PC-9 (cell line): ENCODE measurements around the gene DNAJB13. TPM values are rescaled to one million over a fixed set of nuclear protein-coding genes. Genes with fewer than 3 reads are reported as not detected.

ENCODE experiments used
- total RNA-seq: library from RNA; stranded (reverse); gene quantifications from 2 replicates; pipeline ENCODE4 v1.2.3, GENCODE V29; 2021

The DNAJB13 gene
- total RNA-seq, 1 experiment from 2014 or later: 0.79 TPM

Other genes starting within 250 kb of the DNAJB13 start
- gene RAB6A, start 190.0 kb upstream of the DNAJB13 start, total RNA-seq: 134 and 142 TPM in 2 replicates
- gene MRPL48, start 163.2 kb upstream of the DNAJB13 start, total RNA-seq: 58.7 and 64.5 TPM in 2 replicates
- gene COA4, start 74.2 kb upstream of the DNAJB13 start, total RNA-seq: 79.7 and 92.4 TPM in 2 replicates
- gene PAAF1, start 74.0 kb upstream of the DNAJB13 start, total RNA-seq: 30.0 and 30.7 TPM in 2 replicates
- 27.2 and 36.8 TPM in 2 replicates for gene UCP2, start 31.8 kb downstream of the DNAJB13 start, total RNA-seq
- gene UCP3, start 58.1 kb downstream of the DNAJB13 start, total RNA-seq: 2.0 and 2.4 TPM in 2 replicates
- 47.6 and 50.0 TPM in 2 replicates for gene C2CD3, start 220.0 kb downstream of the DNAJB13 start, total RNA-seq
- 81.0 and 86.8 TPM in 2 replicates for gene PPME1, start 220.3 kb downstream of the DNAJB13 start, total RNA-seq